ENCODE measurements around the gene PDE4B. TPM values are rescaled to one million over a fixed set of nuclear protein-coding genes. Genes with fewer than 3 reads are reported as not detected.
"Not testable (repeated sequence)": the region's sequence is repeated elsewhere in the genome, so short reads cannot be mapped to it uniquely, and the experiment has no call there.

Gene PDE4B
- total RNA-seq, 1 donor from 2014 or later = 7.2 TPM

GRCh38 chr1:66416295-66416694 lies 623.6 kb downstream of the PDE4B start:
- H3K4me3 Mint-ChIP-seq (ENCODE audit: unreplicated experiment) = no peak overlapping the region

DNA sequence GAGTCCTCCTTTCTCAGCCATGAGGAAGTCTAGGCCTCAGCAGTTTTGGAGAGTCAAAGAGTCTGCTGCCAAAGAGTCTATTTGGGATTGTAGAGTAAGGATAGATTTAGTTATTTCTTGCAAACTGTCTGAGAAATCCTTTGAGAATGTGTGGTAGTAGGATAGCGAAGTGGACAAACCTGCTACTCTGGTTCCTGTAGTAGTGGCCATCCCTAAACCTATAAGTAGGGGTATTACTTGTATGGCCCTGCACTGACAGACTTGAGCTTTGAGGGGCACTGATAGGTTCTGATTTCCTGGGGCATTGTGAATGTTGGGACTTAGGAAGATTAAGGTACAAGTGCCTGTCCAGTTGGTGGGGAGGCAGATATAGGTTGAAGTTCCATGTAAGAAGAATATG lies 625.3 kb downstream of the PDE4B start:
- H3K27me3 Mint-ChIP-seq (ENCODE audit: unreplicated experiment) = peaks cover 1% of the 10 kb centered on the region
- H3K4me3 Mint-ChIP-seq (ENCODE audit: unreplicated experiment) = no peak overlapping the region
- TF ChIP-seq, protein P1, sequence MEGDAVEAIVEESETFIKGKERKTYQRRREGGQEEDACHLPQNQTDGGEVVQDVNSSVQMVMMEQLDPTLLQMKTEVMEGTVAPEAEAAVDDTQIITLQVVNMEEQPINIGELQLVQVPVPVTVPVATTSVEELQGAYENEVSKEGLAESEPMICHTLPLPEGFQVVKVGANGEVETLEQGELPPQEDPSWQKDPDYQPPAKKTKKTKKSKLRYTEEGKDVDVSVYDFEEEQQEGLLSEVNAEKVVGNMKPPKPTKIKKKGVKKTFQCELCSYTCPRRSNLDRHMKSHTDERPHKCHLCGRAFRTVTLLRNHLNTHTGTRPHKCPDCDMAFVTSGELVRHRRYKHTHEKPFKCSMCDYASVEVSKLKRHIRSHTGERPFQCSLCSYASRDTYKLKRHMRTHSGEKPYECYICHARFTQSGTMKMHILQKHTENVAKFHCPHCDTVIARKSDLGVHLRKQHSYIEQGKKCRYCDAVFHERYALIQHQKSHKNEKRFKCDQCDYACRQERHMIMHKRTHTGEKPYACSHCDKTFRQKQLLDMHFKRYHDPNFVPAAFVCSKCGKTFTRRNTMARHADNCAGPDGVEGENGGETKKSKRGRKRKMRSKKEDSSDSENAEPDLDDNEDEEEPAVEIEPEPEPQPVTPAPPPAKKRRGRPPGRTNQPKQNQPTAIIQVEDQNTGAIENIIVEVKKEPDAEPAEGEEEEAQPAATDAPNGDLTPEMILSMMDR (IDR thresholded peaks at IDR 0.05; ENCODE audit: partially characterized antibody, unreplicated experiment) = no peak
- no peak for DNase-seq
- H3K36me3 Mint-ChIP-seq (ENCODE audit: unreplicated experiment) = no peaks in the 10 kb centered on the region
- H3K27ac Mint-ChIP-seq (ENCODE audit: unreplicated experiment) = no peak overlapping the region
- H3K4me1 Mint-ChIP-seq (ENCODE audit: low read depth, unreplicated experiment) = no peaks in the 10 kb centered on the region
- H3K9me3 Mint-ChIP-seq (ENCODE audit: unreplicated experiment) = no peaks in the 10 kb centered on the region

More at GRCh38 chr1:66416295-66416694, 623.6 kb downstream of the PDE4B start:
- peaks cover 1% of the 10 kb centered on the region for H3K27me3 Mint-ChIP-seq (ENCODE audit: unreplicated experiment)
- no peaks in the 10 kb centered on the region for H3K4me1 Mint-ChIP-seq (ENCODE audit: low read depth, unreplicated experiment)
- H3K27ac Mint-ChIP-seq (ENCODE audit: unreplicated experiment) = no peak overlapping the region
- no peaks in the 10 kb centered on the region for H3K36me3 Mint-ChIP-seq (ENCODE audit: unreplicated experiment)
- H3K9me3 Mint-ChIP-seq (ENCODE audit: unreplicated experiment) = no peaks in the 10 kb centered on the region
- TF ChIP-seq, protein P1 (IDR thresholded peaks at IDR 0.05; ENCODE audit: partially characterized antibody, unreplicated experiment) = no peak
- no peak for DNase-seq

- not testable (repeated sequence) for H3K27me3 Mint-ChIP-seq (ENCODE audit: unreplicated experiment); H3K4me3 Mint-ChIP-seq (ENCODE audit: unreplicated experiment); H3K9me3 Mint-ChIP-seq (ENCODE audit: unreplicated experiment); H3K36me3 Mint-ChIP-seq (ENCODE audit: unreplicated experiment); H3K4me1 Mint-ChIP-seq (ENCODE audit: low read depth, unreplicated experiment); H3K27ac Mint-ChIP-seq (ENCODE audit: unreplicated experiment); DNase-seq
Measured at GRCh38 chr1:66420171-66420570, 627.5 kb downstream of the PDE4B start.

- H3K4me1 Mint-ChIP-seq (ENCODE audit: low read depth, unreplicated experiment); H3K36me3 Mint-ChIP-seq (ENCODE audit: unreplicated experiment); H3K27ac Mint-ChIP-seq (ENCODE audit: unreplicated experiment); H3K9me3 Mint-ChIP-seq (ENCODE audit: unreplicated experiment); DNase-seq; H3K27me3 Mint-ChIP-seq (ENCODE audit: unreplicated experiment); H3K4me3 Mint-ChIP-seq (ENCODE audit: unreplicated experiment): not testable (repeated sequence)
Measured at GRCh38 chr1:66420906-66421305, 628.2 kb downstream of the PDE4B start.

DNA sequence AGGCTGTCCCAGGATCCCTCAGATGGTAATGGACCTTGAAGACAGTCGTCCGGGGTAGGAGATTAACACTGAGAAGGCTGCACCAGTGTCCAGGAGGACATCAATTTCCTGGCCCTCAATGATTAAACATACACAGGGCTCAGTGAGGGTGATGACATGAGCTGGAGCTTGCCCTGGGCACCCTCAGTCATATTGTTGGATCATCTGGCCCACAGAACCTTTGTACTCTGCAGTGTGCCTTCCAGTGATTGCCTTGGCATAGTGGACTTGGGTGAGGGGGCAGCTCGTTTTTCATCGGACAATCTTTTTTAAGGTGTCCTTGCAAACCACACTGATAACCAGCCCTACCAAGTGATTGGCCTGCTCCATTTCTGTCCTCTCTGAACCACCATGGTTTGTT lies 630.1 kb downstream of the PDE4B start:
- Mint-ChIP-seq H3K27ac (ENCODE audit: unreplicated experiment) (no peak overlapping the region), H3K4me3 (ENCODE audit: unreplicated experiment) (no peak overlapping the region), H3K9me3 (ENCODE audit: unreplicated experiment) (no peaks in the 10 kb centered on the region), H3K27me3 (ENCODE audit: unreplicated experiment) (no peaks in the 10 kb centered on the region), H3K4me1 (ENCODE audit: low read depth, unreplicated experiment) (no peaks in the 10 kb centered on the region), H3K36me3 (ENCODE audit: unreplicated experiment) (no peaks in the 10 kb centered on the region)
- TF ChIP-seq, protein P1 (IDR thresholded peaks at IDR 0.05; ENCODE audit: partially characterized antibody, unreplicated experiment) = no peak
- DNase-seq = no peak

All from glutamatergic neuron (in vitro differentiated cells).